Nephron (organoid): ENCODE results near the gene DOCK11.
"Not testable (repeated sequence)": the region's sequence is repeated elsewhere in the genome, so short reads cannot be mapped to it uniquely, and the experiment has no call there.

Experiments used
- H3K27ac Mint-ChIP-seq, 3 experiments: 2 replicates each; pipeline ENCODE4 v1.8.0; 2020; ENCODE audit warnings: mixed read lengths in 3 of 3, mild to moderate bottlenecking in 2 of 3, moderate library complexity in 1 of 3
- H3K27me3 Mint-ChIP-seq: 2 replicates; pipeline ENCODE4 v1.8.0; 2021; ENCODE audit warnings: low read depth, mild to moderate bottlenecking, moderate library complexity, mixed read lengths
- H3K36me3 Mint-ChIP-seq: 2 replicates; pipeline ENCODE4 v1.8.0; 2020; ENCODE audit warnings: low read depth, mixed read lengths
- H3K4me1 Mint-ChIP-seq: 2 replicates; pipeline ENCODE4 v1.8.0; 2020; ENCODE audit warnings: mixed read lengths
- H3K4me3 Mint-ChIP-seq, 3 experiments: 2 replicates each; pipeline ENCODE4 v1.8.0; 2020; ENCODE audit warnings: mild to moderate bottlenecking in 3 of 3, mixed read lengths in 3 of 3, moderate library complexity in 2 of 3
- H3K9me3 Mint-ChIP-seq: 2 replicates; pipeline ENCODE4 v1.8.0; 2020; ENCODE audit warnings: mixed read lengths
- CTCF ChIP-seq, 3 experiments: fragments of 200-600 bp; sonication (generic); IDR thresholded peaks; one replicate each; pipeline ENCODE4 v1.5.0; 2021; ENCODE audit warnings: antibody characterized with exemption in 3 of 3; ENCODE audit not compliant: unreplicated experiment in 3 of 3

The DOCK11 gene

DNA sequence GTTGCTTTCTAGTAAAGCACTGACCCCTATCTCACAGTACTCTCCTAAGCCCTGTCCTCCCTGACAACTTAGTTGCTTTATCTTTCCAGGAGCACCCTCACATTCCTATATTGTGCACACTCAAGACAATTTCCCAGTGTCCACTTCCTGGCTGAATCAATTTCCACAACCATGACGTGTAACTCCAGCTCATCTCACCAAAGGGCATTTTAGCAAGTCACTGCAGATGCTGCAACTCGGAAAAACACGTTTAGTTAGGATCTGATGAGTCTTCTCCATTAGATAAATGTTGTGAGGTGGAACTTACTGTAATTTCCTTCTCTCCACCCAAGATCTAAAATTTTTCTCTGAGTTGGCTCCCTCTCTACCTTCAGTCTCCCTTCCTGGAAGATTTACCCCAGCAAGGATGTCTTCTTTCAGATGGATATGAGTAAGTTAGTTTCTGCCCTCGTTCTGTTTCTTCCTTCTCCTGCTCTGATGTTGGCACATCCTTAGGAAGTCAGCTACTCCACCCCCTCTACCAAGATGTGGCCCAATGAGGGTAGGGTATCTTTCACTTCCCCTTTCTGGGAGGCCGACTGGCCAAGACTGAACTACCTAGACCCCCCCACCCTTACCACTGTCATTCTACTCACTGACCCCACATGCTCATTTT, 203.0 kb downstream of the DOCK11 start:
- Mint-ChIP-seq H3K27me3 (no peaks in the 10 kb centered on the region), H3K4me1 (no peaks in the 10 kb centered on the region), H3K9me3 (peaks cover 9% of the 10 kb centered on the region), H3K27ac (no peak overlapping the region), H3K4me3 (no peak overlapping the region), H3K36me3 (no peaks in the 10 kb centered on the region)
- no peak for TF ChIP-seq CTCF (IDR thresholded peaks at IDR 0.05; ENCODE audit: unreplicated experiment in 3 of 3)

- Mint-ChIP-seq H3K36me3 (no peaks in the 10 kb centered on the region), H3K4me1 (no peaks in the 10 kb centered on the region), H3K9me3 (peaks cover 9% of the 10 kb centered on the region), H3K4me3 (no peak overlapping the region), H3K27me3 (no peaks in the 10 kb centered on the region), H3K27ac (no peak overlapping the region)
- TF ChIP-seq CTCF (IDR thresholded peaks at IDR 0.05; ENCODE audit: unreplicated experiment in 3 of 3) = no peak
Measured at GRCh38 chrX:118702741-118703140, 207.1 kb downstream of the DOCK11 start.

- Mint-ChIP-seq H3K27me3 (no peaks in the 10 kb centered on the region), H3K36me3 (no peaks in the 10 kb centered on the region), H3K27ac (no peak overlapping the region), H3K9me3 (peaks cover 13% of the 10 kb centered on the region), H3K4me1 (no peaks in the 10 kb centered on the region), H3K4me3 (no peak overlapping the region)
- no peak for TF ChIP-seq CTCF (IDR thresholded peaks at IDR 0.05; ENCODE audit: unreplicated experiment in 3 of 3)
Measured at GRCh38 chrX:118706681-118707080, 211.1 kb downstream of the DOCK11 start.

GRCh38 chrX:118714521-118714920, 218.9 kb downstream of the DOCK11 start:
- Mint-ChIP-seq H3K36me3 (no peaks in the 10 kb centered on the region), H3K4me1 (no peaks in the 10 kb centered on the region), H3K27me3 (no peaks in the 10 kb centered on the region), H3K4me3 (no peak overlapping the region), H3K9me3 (peaks cover 20% of the 10 kb centered on the region), H3K27ac (no peak overlapping the region)
- TF ChIP-seq CTCF (IDR thresholded peaks at IDR 0.05; ENCODE audit: unreplicated experiment in 3 of 3) = no peak

DNA sequence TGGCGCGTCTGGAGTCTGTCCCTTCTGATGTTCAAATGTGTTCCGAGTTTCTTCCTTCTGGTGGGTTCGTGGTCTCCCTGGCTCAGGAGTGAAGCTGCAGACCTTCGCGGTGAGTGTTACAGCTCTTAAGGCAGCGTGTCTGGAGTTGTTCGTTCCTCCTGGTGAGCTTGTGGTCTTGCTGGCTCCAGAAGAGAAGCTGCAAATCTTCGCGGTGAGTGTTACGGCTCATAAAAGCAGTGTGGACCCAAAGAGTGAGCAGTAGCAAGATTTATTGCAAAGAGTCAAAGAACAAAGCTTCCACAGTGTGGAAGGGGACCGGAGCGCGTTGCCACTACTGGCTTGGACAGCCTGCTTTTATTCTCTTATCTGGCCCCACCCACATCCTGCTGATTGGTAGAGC, 220.3 kb downstream of the DOCK11 start:
- H3K27ac Mint-ChIP-seq, H3K4me1 Mint-ChIP-seq, H3K27me3 Mint-ChIP-seq, H3K4me3 Mint-ChIP-seq, H3K36me3 Mint-ChIP-seq: not testable (repeated sequence)
- peaks cover 19% of the 10 kb centered on the region for H3K9me3 Mint-ChIP-seq

GRCh38 chrX:118716833-118717232, 221.2 kb downstream of the DOCK11 start:
- not testable (repeated sequence) for H3K36me3 Mint-ChIP-seq, H3K27ac Mint-ChIP-seq, H3K4me3 Mint-ChIP-seq, H3K27me3 Mint-ChIP-seq, H3K4me1 Mint-ChIP-seq
- peaks cover 17% of the 10 kb centered on the region for H3K9me3 Mint-ChIP-seq

- H3K9me3 Mint-ChIP-seq = peaks cover 21% of the 10 kb centered on the region
- no peaks in the 10 kb centered on the region for H3K4me1 Mint-ChIP-seq
- no peak for TF ChIP-seq CTCF (IDR thresholded peaks at IDR 0.05; ENCODE audit: unreplicated experiment in 3 of 3)
- no peaks in the 10 kb centered on the region for H3K27me3 Mint-ChIP-seq
- H3K27ac Mint-ChIP-seq = no peak overlapping the region
- no peak overlapping the region for H3K4me3 Mint-ChIP-seq
- no peaks in the 10 kb centered on the region for H3K36me3 Mint-ChIP-seq
Measured at GRCh38 chrX:118717678-118718391, 222.2 kb downstream of the DOCK11 start.
